GM23338 (cell line): ENCODE measurements around the gene COL4A5.

Experiments used
- CREB1 ChIP-seq: fragments of 250-450 bp; sonication (Bioruptor Pico); IDR thresholded peaks from 2 replicates; pipeline ENCODE4 v1.5.0; 2020; ENCODE audit warnings: low read depth, mild to moderate bottlenecking, moderate library complexity
- CTCF ChIP-seq, 2 experiments: fragments of 200-600 bp in 1 of 2; sonication (generic) in 1 of 2; conservative IDR thresholded peaks; 2 replicates each; pipeline versions ENCODE4 v1.5.1 to v1.6.1; 2016 to 2017; ENCODE audit warnings: antibody characterized with exemption in 2 of 2, low read depth in 2 of 2, mild to moderate bottlenecking in 2 of 2, moderate library complexity in 1 of 2
- ETS1 ChIP-seq: IDR thresholded peaks from 2 replicates; pipeline ENCODE4 v1.6.1; 2016; ENCODE audit warnings: antibody characterized with exemption
- EZH2 ChIP-seq: fragments of 200-600 bp; sonication (generic); IDR thresholded peaks from one replicate; pipeline ENCODE4 v1.8.0; 2017; ENCODE audit warnings: antibody characterized with exemption, mild to moderate bottlenecking, low read depth; ENCODE audit not compliant: unreplicated experiment
- EZH2phosphoT487 ChIP-seq: fragments of 200-600 bp; sonication (generic); IDR thresholded peaks from one replicate; pipeline ENCODE4 v1.8.1; 2018; ENCODE audit warnings: antibody characterized with exemption; ENCODE audit not compliant: unreplicated experiment
- JUNB ChIP-seq: IDR thresholded peaks from one replicate; pipeline ENCODE4 v1.6.1; 2016; ENCODE audit warnings: antibody characterized with exemption; ENCODE audit not compliant: unreplicated experiment
- POLR2AphosphoS5 ChIP-seq: IDR thresholded peaks from 2 replicates; pipeline ENCODE4 v1.6.1; 2016; ENCODE audit warnings: antibody characterized with exemption, low read depth
- REST ChIP-seq: IDR thresholded peaks from one replicate; pipeline ENCODE4 v1.6.1; 2018; ENCODE audit warnings: antibody characterized with exemption; ENCODE audit not compliant: unreplicated experiment
- STAT1 ChIP-seq: IDR thresholded peaks from one replicate; pipeline ENCODE4 v1.6.1; 2016; ENCODE audit warnings: antibody characterized with exemption; ENCODE audit not compliant: unreplicated experiment
- ZNF114 ChIP-seq: fragments of 250-450 bp; sonication (Bioruptor Pico); IDR thresholded peaks from 2 replicates; pipeline ENCODE4 v1.5.0; 2020; ENCODE audit warnings: mild to moderate bottlenecking, moderate library complexity
- ZNF331 ChIP-seq: fragments of 250-450 bp; sonication (Bioruptor Pico); IDR thresholded peaks from 2 replicates; pipeline ENCODE4 v1.5.0; 2020; ENCODE audit warnings: low read depth, mild to moderate bottlenecking, moderate library complexity

GRCh38 chrX:108731153-108731552 is 291.5 kb downstream of the COL4A5 start:
- TF ChIP-seq CTCF (conservative IDR thresholded peaks at IDR 0.05; ENCODE audit: low read depth in 2 of 2), result no peak
- TF ChIP-seq STAT1, result no peak
- no peak for TF ChIP-seq POLR2AphosphoS5
- TF ChIP-seq ZNF331 (CRISPR knock-in tag), result no peak
- TF ChIP-seq EZH2phosphoT487, result no peak
- no peak for TF ChIP-seq JUNB
- TF ChIP-seq CREB1 (CRISPR knock-in tag), result no peak
- TF ChIP-seq EZH2, result no peak
- no peak for TF ChIP-seq REST
- no peak for TF ChIP-seq ETS1
- no peak for TF ChIP-seq ZNF114
